Hepatocyte (in vitro differentiated cells): Measurements from ENCODE around the gene HHAT. TPM values are rescaled to one million over a fixed set of nuclear protein-coding genes. Genes with fewer than 3 reads are reported as not detected.

Experiments used
- DNase-seq: peaks from one replicate; pipeline ENCODE4 v3.0.0-alpha.2; 2016; ENCODE audit warnings: low spot score
- H2AFZ ChIP-seq: fragments of 200-600 bp; sonication (generic); 2 replicates; pipeline ENCODE4 v1.6.0; 2016; ENCODE audit warnings: antibody characterized with exemption, mild to moderate bottlenecking
- H3K27ac ChIP-seq: fragments of 200-600 bp; sonication (generic); 2 replicates; pipeline ENCODE4 v1.5.1; 2016; ENCODE audit warnings: mild to moderate bottlenecking
- H3K27me3 ChIP-seq: fragments of 200-600 bp; sonication (generic); 2 replicates; pipeline ENCODE4 v1.6.1; 2016
- H3K36me3 ChIP-seq: fragments of 200-600 bp; sonication (generic); replicated peaks from 2 replicates; pipeline ENCODE4 v1.5.1; 2016; ENCODE audit warnings: low read depth; ENCODE audit not compliant: insufficient read depth
- H3K4me1 ChIP-seq: fragments of 200-600 bp; sonication (generic); 2 replicates; pipeline ENCODE4 v1.5.1; 2016; ENCODE audit warnings: mild to moderate bottlenecking, moderate library complexity; ENCODE audit not compliant: insufficient read depth
- H3K4me2 ChIP-seq: fragments of 200-600 bp; sonication (generic); 2 replicates; pipeline ENCODE4 v1.6.0; 2016
- H3K4me3 ChIP-seq: fragments of 200-600 bp; sonication (generic); 2 replicates; pipeline ENCODE4 v1.5.1; 2016; ENCODE audit warnings: mild to moderate bottlenecking
- H3K79me2 ChIP-seq: fragments of 200-600 bp; sonication (generic); 2 replicates; pipeline ENCODE4 v1.6.0; 2017; ENCODE audit warnings: mild to moderate bottlenecking
- H3K9me2 ChIP-seq: fragments of 200-600 bp; sonication (generic); replicated peaks from 2 replicates; pipeline ENCODE4 v1.6.0; 2017; ENCODE audit warnings: mild to moderate bottlenecking; ENCODE audit not compliant: insufficient read depth
- H3K9me3 ChIP-seq: fragments of 200-600 bp; sonication (generic); 2 replicates; pipeline ENCODE4 v1.5.1; 2016; ENCODE audit warnings: low read depth, mild to moderate bottlenecking
- H4K20me1 ChIP-seq: fragments of 200-600 bp; sonication (generic); 2 replicates; pipeline ENCODE4 v1.6.0; 2016; ENCODE audit warnings: mild to moderate bottlenecking; ENCODE audit not compliant: insufficient read depth, poor library complexity, severe bottlenecking
- EZH2 ChIP-seq: fragments of 200-600 bp; sonication (generic); IDR thresholded peaks from 2 replicates; pipeline ENCODE4 v1.6.1; 2016; ENCODE audit warnings: antibody characterized with exemption, mild to moderate bottlenecking, borderline replicate concordance
- EZH2phosphoT487 ChIP-seq: fragments of 200-600 bp; sonication (generic); IDR thresholded peaks from one replicate; pipeline ENCODE4 v1.6.1; 2018; ENCODE audit warnings: antibody characterized with exemption, mild to moderate bottlenecking, low read depth, moderate library complexity; ENCODE audit not compliant: unreplicated experiment, severe bottlenecking
- WGBS: methylation state at CpG from one replicate; pipeline ENCODE4 v1.1.6; 2016; ENCODE audit warnings: low lambda C conversion rate; ENCODE audit errors: missing lambda C conversion rate; 5-methylcytosine and 5-hydroxymethylcytosine counted together
- polyA plus RNA-seq: library from polyadenylated mRNA; unstranded; fragments of >200 nt; fragmentation: Nextera tagmentation; extraction: Ambion mirVana; gene quantifications from 2 replicates; pipeline ENCODE4 v1.2.1, GENCODE V29; 2016
- total RNA-seq: library from RNA; depleted of rRNA; stranded (reverse); fragments of >200 nt; gene quantifications from 2 replicates; pipeline ENCODE4 v1.2.3, GENCODE V29; 2014
- TF ChIP-seq, protein P1 (sequence below): fragments of 200-600 bp; sonication (generic); IDR thresholded peaks from 2 replicates; pipeline ENCODE4 v1.5.1; 2016; ENCODE audit warnings: antibody characterized with exemption, mild to moderate bottlenecking; ENCODE audit not compliant: poor library complexity

Gene HHAT
- total and polyA plus RNA-seq, 2 experiments from 2014 or later, result 5.3 to 6.3 TPM

DNA sequence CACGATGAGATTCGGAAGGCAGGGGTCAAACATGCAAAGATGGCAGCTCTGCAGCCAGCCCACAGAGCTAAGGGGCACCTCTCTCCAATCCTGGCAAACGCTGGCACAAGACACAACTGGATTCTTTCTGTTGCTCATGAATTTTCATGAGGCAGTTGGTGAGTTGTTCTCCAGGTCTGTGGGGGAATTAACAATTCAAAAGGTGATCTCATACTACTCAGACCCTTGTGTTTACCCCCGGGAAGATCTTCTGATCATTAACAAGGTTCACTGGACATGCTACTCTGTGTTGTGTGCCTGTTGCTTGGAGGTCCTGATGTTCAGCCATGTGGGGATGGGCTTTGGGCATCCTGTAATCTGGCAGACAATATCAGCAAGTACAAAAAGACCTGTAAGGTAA lies 128.9 kb downstream of the HHAT start:
- Histone ChIP-seq H3K27ac (no peak overlapping the region), H3K9me3 (no peaks in the 10 kb centered on the region), H3K79me2 (no peaks in the 10 kb centered on the region), H3K4me1 (no peaks in the 10 kb centered on the region), H4K20me1 (no peaks in the 10 kb centered on the region), H3K4me2 (no peak overlapping the region), H3K36me3 (no peaks in the 10 kb centered on the region), H3K9me2 (no peaks in the 10 kb centered on the region), H3K27me3 (no peaks in the 10 kb centered on the region), H3K4me3 (no peak overlapping the region), H2AFZ (no peak overlapping the region)
- DNase-seq, result no peak
- WGBS, result 81% methylated on average over 4 of the region's 4 CpGs
- TF ChIP-seq EZH2 (no peak), EZH2phosphoT487 (no peak)
- TF ChIP-seq, protein P1, sequence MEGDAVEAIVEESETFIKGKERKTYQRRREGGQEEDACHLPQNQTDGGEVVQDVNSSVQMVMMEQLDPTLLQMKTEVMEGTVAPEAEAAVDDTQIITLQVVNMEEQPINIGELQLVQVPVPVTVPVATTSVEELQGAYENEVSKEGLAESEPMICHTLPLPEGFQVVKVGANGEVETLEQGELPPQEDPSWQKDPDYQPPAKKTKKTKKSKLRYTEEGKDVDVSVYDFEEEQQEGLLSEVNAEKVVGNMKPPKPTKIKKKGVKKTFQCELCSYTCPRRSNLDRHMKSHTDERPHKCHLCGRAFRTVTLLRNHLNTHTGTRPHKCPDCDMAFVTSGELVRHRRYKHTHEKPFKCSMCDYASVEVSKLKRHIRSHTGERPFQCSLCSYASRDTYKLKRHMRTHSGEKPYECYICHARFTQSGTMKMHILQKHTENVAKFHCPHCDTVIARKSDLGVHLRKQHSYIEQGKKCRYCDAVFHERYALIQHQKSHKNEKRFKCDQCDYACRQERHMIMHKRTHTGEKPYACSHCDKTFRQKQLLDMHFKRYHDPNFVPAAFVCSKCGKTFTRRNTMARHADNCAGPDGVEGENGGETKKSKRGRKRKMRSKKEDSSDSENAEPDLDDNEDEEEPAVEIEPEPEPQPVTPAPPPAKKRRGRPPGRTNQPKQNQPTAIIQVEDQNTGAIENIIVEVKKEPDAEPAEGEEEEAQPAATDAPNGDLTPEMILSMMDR, result no peak

DNA sequence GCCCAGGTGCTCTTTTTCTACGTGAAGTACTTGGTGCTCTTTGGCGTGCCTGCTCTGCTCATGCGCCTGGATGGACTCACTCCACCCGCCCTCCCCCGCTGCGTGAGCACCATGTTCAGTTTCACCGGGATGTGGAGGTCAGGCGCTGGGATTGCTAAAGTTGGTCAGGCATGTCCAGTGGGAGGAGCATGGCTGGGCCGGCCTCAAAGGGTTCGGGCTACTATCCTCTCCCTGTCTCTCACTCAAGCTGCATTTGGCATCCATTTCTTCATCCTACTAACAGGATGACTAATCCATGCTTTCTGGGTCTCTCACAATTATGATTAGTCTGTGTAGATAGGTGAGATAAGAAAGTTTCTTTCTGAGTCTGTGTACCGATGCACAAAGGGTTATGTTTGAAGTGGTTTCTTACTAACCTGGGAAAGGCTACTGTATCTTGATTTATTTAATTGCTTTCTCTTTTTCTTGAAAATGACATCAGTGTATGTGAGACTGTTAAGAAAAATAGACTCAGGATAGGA lies 135.9 kb downstream of the HHAT start:
- Histone ChIP-seq H3K9me3 (no peaks in the 10 kb centered on the region), H3K79me2 (no peaks in the 10 kb centered on the region), H3K4me2 (no peak overlapping the region), H2AFZ (no peak overlapping the region), H3K4me3 (no peak overlapping the region), H3K27me3 (no peaks in the 10 kb centered on the region), H3K36me3 (no peaks in the 10 kb centered on the region), H4K20me1 (no peaks in the 10 kb centered on the region), H3K4me1 (no peaks in the 10 kb centered on the region), H3K27ac (no peak overlapping the region), H3K9me2 (no peaks in the 10 kb centered on the region)
- 84% methylated on average over 11 of the region's 11 CpGs for WGBS
- TF ChIP-seq EZH2 (no peak), EZH2phosphoT487 (no peak)
- TF ChIP-seq, protein P1, result no peak
- DNase-seq, result peak; percentile 11

GRCh38 chr1:210465150-210465549 lies 136.4 kb downstream of the HHAT start:
- Histone ChIP-seq H4K20me1 (no peaks in the 10 kb centered on the region), H3K27ac (no peak overlapping the region), H3K9me3 (no peaks in the 10 kb centered on the region), H3K9me2 (no peaks in the 10 kb centered on the region), H2AFZ (no peak overlapping the region), H3K27me3 (no peaks in the 10 kb centered on the region), H3K4me2 (no peak overlapping the region), H3K36me3 (no peaks in the 10 kb centered on the region), H3K4me1 (no peaks in the 10 kb centered on the region), H3K4me3 (no peak overlapping the region), H3K79me2 (no peaks in the 10 kb centered on the region)
- no peak for DNase-seq
- 88% methylated on average over 3 of the region's 3 CpGs for WGBS
- TF ChIP-seq EZH2, result no peak
- no peak for TF ChIP-seq EZH2phosphoT487
- TF ChIP-seq, protein P1, result no peak
